Gastroesophageal sphincter (tissue), 3 donors: Measurements from ENCODE around the gene SYNJ2.

Experiments used
- CTCF ChIP-seq, 4 experiments: fragments of 200-600 bp in 2 of 4; fragments of 450-650 bp in 2 of 4; sonication (generic) in 1 of 4; IDR thresholded peaks; one replicate each; pipeline ENCODE4 v1.5.1; 2017 to 2019; ENCODE audit warnings: antibody characterized with exemption in 4 of 4, mild to moderate bottlenecking in 2 of 4, moderate library complexity in 2 of 4
- EP300 ChIP-seq: sonication (generic); formaldehyde crosslinking; IDR thresholded peaks from one replicate; pipeline ENCODE4 v1.6.1; 2017; ENCODE audit warnings: antibody characterized with exemption, mild to moderate bottlenecking

GRCh38 chr6:158020811-158021210, 39.1 kb downstream of the SYNJ2 start:
- no peak for TF ChIP-seq CTCF (IDR thresholded peaks at IDR 0.05)
- TF ChIP-seq EP300, result no peak
